Brain pericyte (primary cell): ENCODE measurements around the gene TYW1B.
"Not testable (repeated sequence)": the region's sequence is repeated elsewhere in the genome, so short reads cannot be mapped to it uniquely, and the experiment has no call there.

Experiments used
- DNase-seq: peaks from one replicate; pipeline ENCODE4 v3.0.0-alpha.2; 2012; ENCODE audit warnings: low read depth, low spot score

The TYW1B gene

GRCh38 chr7:72700548-72700947 is 127.5 kb downstream of the TYW1B start:
- not testable (repeated sequence) for DNase-seq

GRCh38 chr7:72697066-72697465 is 130.9 kb downstream of the TYW1B start:
- DNase-seq: not testable (repeated sequence)

DNA sequence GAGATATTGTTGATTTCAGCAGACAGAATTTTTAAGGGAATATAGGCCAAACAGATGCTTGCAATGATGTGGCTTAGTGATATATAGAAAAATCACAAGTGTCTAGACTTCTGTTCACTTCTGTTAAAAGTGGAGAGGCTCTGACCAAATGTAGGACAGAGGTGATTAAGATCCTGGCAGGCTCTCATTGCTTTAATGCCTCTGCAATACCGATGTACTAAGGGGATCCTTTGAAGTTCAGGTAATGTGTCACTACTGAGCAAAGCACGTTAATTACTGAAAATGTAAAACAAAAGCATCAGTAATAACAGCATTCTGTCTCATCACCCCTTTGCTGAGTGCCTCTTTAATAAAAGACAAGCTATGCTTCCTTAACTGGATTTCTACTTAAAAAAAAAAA is 131.4 kb downstream of the TYW1B start:
- DNase-seq: not testable (repeated sequence)

- not testable (repeated sequence) for DNase-seq
Observed at GRCh38 chr7:72695482-72695881, 132.5 kb downstream of the TYW1B start.

DNA sequence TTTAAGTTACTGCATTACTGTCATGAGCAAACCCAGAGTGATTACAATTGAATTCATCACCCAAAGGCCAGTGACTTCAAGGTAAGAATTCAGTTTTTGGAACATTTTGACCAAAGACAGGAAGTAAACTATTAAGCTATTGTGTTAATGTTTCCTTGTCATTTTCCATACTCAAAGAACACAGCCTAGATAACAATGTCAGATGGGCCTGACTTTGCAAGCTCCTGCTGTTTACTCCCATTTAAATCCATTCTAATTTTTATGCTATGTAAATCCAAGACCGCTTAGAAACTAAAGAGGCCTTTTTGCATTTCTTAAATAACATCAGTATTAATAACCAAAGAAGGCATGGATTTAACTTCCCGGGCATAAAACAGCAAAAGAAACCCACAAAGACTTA is 136.6 kb downstream of the TYW1B start:
- not testable (repeated sequence) for DNase-seq

- DNase-seq: not testable (repeated sequence)
Observed at GRCh38 chr7:72690177-72690576, 137.8 kb downstream of the TYW1B start.

DNA sequence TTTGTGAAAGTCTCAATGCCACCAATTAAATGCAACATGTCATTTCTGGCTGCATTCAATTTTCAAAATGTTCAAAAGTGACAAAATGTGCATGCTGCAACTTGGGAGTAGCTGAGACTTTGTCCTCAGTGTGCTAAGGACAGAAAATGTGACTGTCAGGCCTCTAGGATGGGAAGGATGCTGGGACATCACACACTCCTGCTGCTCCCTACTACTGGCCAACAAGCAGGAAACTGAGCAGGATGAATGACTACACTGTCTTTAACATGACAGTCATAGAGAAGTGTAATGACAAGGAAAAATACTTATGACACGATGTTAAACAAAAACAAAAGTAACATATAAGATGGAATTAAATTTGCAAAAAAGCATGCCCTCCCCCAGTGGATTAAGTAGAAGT is 138.7 kb downstream of the TYW1B start:
- not testable (repeated sequence) for DNase-seq

- DNase-seq: peak; percentile 18
Observed at GRCh38 chr7:72681211-72681610, 146.8 kb downstream of the TYW1B start.

DNA sequence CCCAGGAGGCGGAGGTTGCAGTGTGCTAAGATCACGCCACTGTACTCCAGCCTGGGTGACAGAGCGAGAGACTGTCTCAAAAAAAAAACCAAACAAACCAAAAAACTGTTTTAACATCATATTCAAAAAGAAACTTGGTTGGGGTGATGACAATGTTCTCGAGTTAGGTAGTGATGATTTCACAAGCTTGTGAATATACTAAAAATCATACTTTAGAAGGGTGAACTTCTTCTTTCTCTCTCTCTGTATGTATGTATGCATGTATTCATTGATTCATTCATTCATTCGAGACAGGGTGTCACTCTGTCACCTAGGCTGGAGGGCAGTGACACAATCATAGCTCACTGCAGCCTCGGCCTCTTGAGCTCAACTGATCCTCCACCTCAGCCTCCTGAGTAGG is 151.1 kb downstream of the TYW1B start:
- DNase-seq: not testable (repeated sequence)

- DNase-seq: not testable (repeated sequence)
Observed at GRCh38 chr7:72676086-72676690, 151.8 kb downstream of the TYW1B start.

GRCh38 chr7:72675686-72676085 is 152.3 kb downstream of the TYW1B start:
- not testable (repeated sequence) for DNase-seq

DNA sequence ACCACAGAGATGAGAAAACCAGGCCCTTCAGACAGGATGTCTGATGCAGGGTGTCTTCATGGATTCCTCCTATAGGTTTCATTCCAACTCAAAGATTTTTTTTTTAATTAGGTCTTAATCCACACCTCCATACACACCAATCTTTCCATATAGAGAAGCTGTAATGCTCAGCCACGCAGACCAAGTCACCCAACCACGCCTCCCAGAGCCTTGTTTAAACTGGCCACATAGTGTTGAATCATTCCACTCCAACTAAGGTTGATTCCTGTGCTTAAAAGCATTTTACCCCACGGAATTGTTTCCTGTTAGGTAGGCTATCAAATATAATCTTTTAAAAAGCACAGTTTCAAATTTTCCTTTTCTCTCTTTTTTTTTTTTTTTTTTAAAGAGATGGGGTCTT is 153.6 kb downstream of the TYW1B start:
- DNase-seq: no peak

DNA sequence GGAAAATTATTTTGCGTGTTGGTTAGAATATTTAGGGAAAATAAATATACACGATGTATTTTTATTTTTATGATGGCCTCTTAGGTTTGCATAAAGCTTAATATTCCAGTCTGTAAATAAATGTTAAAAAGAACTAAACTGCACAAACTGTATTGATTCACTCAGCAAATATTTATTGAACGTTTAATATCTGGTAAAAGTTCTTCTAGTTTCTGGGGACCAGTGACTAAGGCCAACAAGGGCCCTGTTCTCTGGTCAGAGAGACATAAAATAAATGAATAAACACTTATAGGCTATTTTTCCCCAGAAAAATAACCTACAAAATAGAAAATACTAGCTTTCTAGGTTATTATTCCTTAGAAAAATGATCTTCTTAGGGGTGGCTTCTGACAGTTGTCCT is 157.2 kb downstream of the TYW1B start:
- DNase-seq: not testable (repeated sequence)

GRCh38 chr7:72668435-72668834 is 159.6 kb downstream of the TYW1B start:
- not testable (repeated sequence) for DNase-seq

- not testable (repeated sequence) for DNase-seq
Observed at GRCh38 chr7:72667049-72667448, 161.0 kb downstream of the TYW1B start.

- not testable (repeated sequence) for DNase-seq
Observed at GRCh38 chr7:72648574-72648973, 179.4 kb downstream of the TYW1B start.

DNA sequence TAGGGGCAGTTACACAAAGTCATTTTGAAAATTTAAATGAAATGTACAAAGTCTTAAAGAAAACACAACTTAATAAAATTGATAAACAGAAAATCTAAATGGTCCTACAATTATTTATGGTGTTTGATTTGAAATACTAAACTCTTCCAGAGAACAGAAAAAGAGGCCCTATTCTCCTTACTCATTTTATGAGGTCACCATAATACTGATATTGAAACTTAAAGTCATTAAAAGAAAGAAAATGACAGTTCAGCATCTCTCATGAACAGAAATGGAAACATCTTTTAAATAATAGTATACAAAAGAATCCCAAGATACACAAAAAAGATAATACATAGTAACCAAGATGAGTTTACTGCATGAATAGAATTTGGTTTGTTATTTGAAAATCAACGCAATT is 184.3 kb downstream of the TYW1B start:
- DNase-seq: not testable (repeated sequence)

- DNase-seq: not testable (repeated sequence)
Observed at GRCh38 chr7:72641485-72642248, 186.3 kb downstream of the TYW1B start.

GRCh38 chr7:72640740-72641139 is 187.3 kb downstream of the TYW1B start:
- DNase-seq: not testable (repeated sequence)

GRCh38 chr7:72635273-72635908 is 192.6 kb downstream of the TYW1B start:
- not testable (repeated sequence) for DNase-seq

DNA sequence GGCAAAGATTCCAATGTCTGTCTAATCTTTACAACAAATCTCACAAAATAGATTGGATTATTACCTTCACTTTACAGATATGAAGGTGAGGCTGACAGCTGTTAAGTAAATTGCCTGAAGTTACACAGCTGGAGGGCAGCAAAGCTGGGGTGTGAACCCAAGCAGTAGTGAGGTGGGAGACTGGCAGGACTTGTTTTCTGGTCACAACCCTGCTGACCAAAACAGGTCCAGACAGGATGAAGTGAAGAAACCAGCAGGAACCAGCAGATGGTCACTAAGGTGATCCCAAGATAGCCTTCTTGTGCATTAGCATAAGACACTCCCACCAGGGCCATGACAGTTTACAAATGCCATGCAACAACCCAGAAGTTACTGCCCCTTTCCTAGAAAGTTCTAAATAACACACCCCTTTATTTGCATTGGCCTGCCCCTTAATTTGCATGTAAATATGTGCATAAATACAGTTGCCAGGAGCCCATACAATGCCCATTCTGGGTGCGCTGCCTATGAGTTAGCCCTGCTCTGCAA is 195.2 kb downstream of the TYW1B start:
- not testable (repeated sequence) for DNase-seq

GRCh38 chr7:72628375-72628774 is 199.6 kb downstream of the TYW1B start:
- not testable (repeated sequence) for DNase-seq
